ENCODE measurements around the gene PTK7.
A peak's percentile ranks its signal among the peaks of the same experiment; 100 is the strongest.

The PTK7 gene

GRCh38 chr6:43060034-43060754, 15.9 kb upstream of the PTK7 start:
- Histone ChIP-seq H4K8ac (ENCODE audit: low read length) (peak overlapping the region; percentile 94), H2BK12ac (ENCODE audit: low read length in 2 of 2) (peak overlapping the region in 1 of 2 experiments; percentile 75), H2BK120ac (ENCODE audit: low read depth, low read length) (no peak overlapping the region), H3K27me3 (ENCODE audit: control insufficient read depth in 1 of 2, insufficient read depth in 1 of 2, low read length in 2 of 2) (no peaks in the 10 kb centered on the region), H4K91ac (ENCODE audit: low read length) (peak overlapping the region; percentile 70), H3K27ac (ENCODE audit: low read length, poor library complexity, severe bottlenecking) (peak overlapping the region; percentile 45), H2BK5ac (ENCODE audit: low read depth, low read length, poor library complexity, severe bottlenecking) (peak overlapping the region; percentile 40), H3K18ac (ENCODE audit: low read depth in 1 of 2, low read length in 2 of 2) (peak overlapping the region; percentile 91 to 96), H3K4me2 (ENCODE audit: low read length, poor library complexity, severe bottlenecking) (peak overlapping the region; percentile 86), H3K36me3 (ENCODE audit: control insufficient read depth in 1 of 2, insufficient read depth in 2 of 2, low read depth in 1 of 2, low read length in 2 of 2) (peaks cover 36 to 40% of the 10 kb centered on the region in 2 experiments), H2AK5ac (ENCODE audit: low read length, severe bottlenecking) (no peak overlapping the region), H3K23ac (ENCODE audit: low read length in 2 of 2) (peak overlapping the region in 1 of 2 experiments; percentile 26), H3K9me3 (ENCODE audit: control insufficient read depth, low read length) (no peaks in the 10 kb centered on the region), H2AFZ (ENCODE audit: low read depth, low read length) (peak overlapping the region; percentile 95), H2BK15ac (ENCODE audit: low read depth, poor library complexity, severe bottlenecking) (peak overlapping the region; percentile 33), H3K4me3 (ENCODE audit: insufficient read depth in 1 of 2, low read depth in 1 of 2, low read length in 2 of 2) (peak overlapping the region; percentile 79 to 99), H3K9ac (ENCODE audit: low read length) (peak overlapping the region; percentile 99), H3K14ac (ENCODE audit: low read length in 2 of 2) (peak overlapping the region in 1 of 2 experiments; percentile 90), H3K4me1 (ENCODE audit: control insufficient read depth, insufficient read depth, low read depth, low read length) (peaks cover 11% of the 10 kb centered on the region), H3K79me1 (replicated peaks; ENCODE audit: low read length, poor library complexity, severe bottlenecking) (peaks cover 21% of the 10 kb centered on the region), H3K4ac (ENCODE audit: low read depth in 1 of 2, low read length in 2 of 2) (peak overlapping the region; percentile 73 to 89)
- 15% methylated on average over 14 of the region's 15 CpGs for WGBS
- DNase-seq: no peak

GRCh38 chr6:43060755-43061633, 15.1 kb upstream of the PTK7 start:
- peak overlapping the region in 1 of 2 experiments; percentile 99 for H3K4me3 ChIP-seq (ENCODE audit: insufficient read depth in 1 of 2, low read depth in 1 of 2, low read length in 2 of 2)
- no peak for DNase-seq
- no peak overlapping the region for H2AK5ac ChIP-seq (ENCODE audit: low read length, severe bottlenecking)
- no peak overlapping the region for H2BK12ac ChIP-seq (ENCODE audit: low read length in 2 of 2)
- H3K27ac ChIP-seq (ENCODE audit: low read length, poor library complexity, severe bottlenecking): no peak overlapping the region
- no peaks in the 10 kb centered on the region for H3K9me3 ChIP-seq (ENCODE audit: control insufficient read depth, low read length)
- H4K8ac ChIP-seq (ENCODE audit: low read length): no peak overlapping the region
- H3K4ac ChIP-seq (ENCODE audit: low read depth in 1 of 2, low read length in 2 of 2): peak overlapping the region in 1 of 2 experiments; percentile 61
- H3K14ac ChIP-seq (ENCODE audit: low read length in 2 of 2): no peak overlapping the region
- no peak overlapping the region for H3K23ac ChIP-seq (ENCODE audit: low read length in 2 of 2)
- H2BK5ac ChIP-seq (ENCODE audit: low read depth, low read length, poor library complexity, severe bottlenecking): no peak overlapping the region
- H2BK120ac ChIP-seq (ENCODE audit: low read depth, low read length): no peak overlapping the region
- H3K79me1 ChIP-seq (replicated peaks; ENCODE audit: low read length, poor library complexity, severe bottlenecking): peaks cover 17% of the 10 kb centered on the region
- peak overlapping the region; percentile 86 for H3K4me2 ChIP-seq (ENCODE audit: low read length, poor library complexity, severe bottlenecking)
- no peak overlapping the region for H2AFZ ChIP-seq (ENCODE audit: low read depth, low read length)
- no peak overlapping the region for H3K18ac ChIP-seq (ENCODE audit: low read depth in 1 of 2, low read length in 2 of 2)
- peak overlapping the region; percentile 99 for H3K9ac ChIP-seq (ENCODE audit: low read length)
- peaks cover 11% of the 10 kb centered on the region for H3K4me1 ChIP-seq (ENCODE audit: control insufficient read depth, insufficient read depth, low read depth, low read length)
- H4K91ac ChIP-seq (ENCODE audit: low read length): no peak overlapping the region
- WGBS: 88% methylated on average over 12 of the region's 12 CpGs
- H3K27me3 ChIP-seq (ENCODE audit: control insufficient read depth in 1 of 2, insufficient read depth in 1 of 2, low read length in 2 of 2): no peaks in the 10 kb centered on the region
- H3K36me3 ChIP-seq (ENCODE audit: control insufficient read depth in 1 of 2, insufficient read depth in 2 of 2, low read depth in 1 of 2, low read length in 2 of 2): peaks cover 35 to 40% of the 10 kb centered on the region in 2 experiments
- no peak overlapping the region for H2BK15ac ChIP-seq (ENCODE audit: low read depth, poor library complexity, severe bottlenecking)

GRCh38 chr6:43061861-43062260, 14.3 kb upstream of the PTK7 start:
- Histone ChIP-seq H3K36me3 (ENCODE audit: control insufficient read depth in 1 of 2, insufficient read depth in 2 of 2, low read depth in 1 of 2, low read length in 2 of 2) (peaks cover 40 to 41% of the 10 kb centered on the region in 2 experiments), H3K9ac (ENCODE audit: low read length) (no peak overlapping the region), H4K91ac (ENCODE audit: low read length) (no peak overlapping the region), H3K4ac (ENCODE audit: low read depth in 1 of 2, low read length in 2 of 2) (no peak overlapping the region), H2AK5ac (ENCODE audit: low read length, severe bottlenecking) (no peak overlapping the region), H2BK5ac (ENCODE audit: low read depth, low read length, poor library complexity, severe bottlenecking) (no peak overlapping the region), H3K27ac (ENCODE audit: low read length, poor library complexity, severe bottlenecking) (no peak overlapping the region), H3K9me3 (ENCODE audit: control insufficient read depth, low read length) (no peaks in the 10 kb centered on the region), H3K79me1 (replicated peaks; ENCODE audit: low read length, poor library complexity, severe bottlenecking) (peaks cover 17% of the 10 kb centered on the region), H3K4me1 (ENCODE audit: control insufficient read depth, insufficient read depth, low read depth, low read length) (peaks cover 11% of the 10 kb centered on the region), H2BK12ac (ENCODE audit: low read length in 2 of 2) (no peak overlapping the region), H4K8ac (ENCODE audit: low read length) (no peak overlapping the region), H3K4me2 (ENCODE audit: low read length, poor library complexity, severe bottlenecking) (no peak overlapping the region), H3K4me3 (ENCODE audit: insufficient read depth in 1 of 2, low read depth in 1 of 2, low read length in 2 of 2) (no peak overlapping the region), H3K18ac (ENCODE audit: low read depth in 1 of 2, low read length in 2 of 2) (no peak overlapping the region), H3K23ac (ENCODE audit: low read length in 2 of 2) (no peak overlapping the region), H3K14ac (ENCODE audit: low read length in 2 of 2) (no peak overlapping the region), H2BK120ac (ENCODE audit: low read depth, low read length) (no peak overlapping the region), H2BK15ac (ENCODE audit: low read depth, poor library complexity, severe bottlenecking) (no peak overlapping the region), H2AFZ (ENCODE audit: low read depth, low read length) (no peak overlapping the region), H3K27me3 (ENCODE audit: control insufficient read depth in 1 of 2, insufficient read depth in 1 of 2, low read length in 2 of 2) (no peaks in the 10 kb centered on the region)
- 57% methylated on average over 2 of the region's 2 CpGs for WGBS
- no peak for DNase-seq

- 95% methylated on average over 12 of the region's 12 CpGs for WGBS
- no peak for DNase-seq
Measured at GRCh38 chr6:43062818-43063217, 13.3 kb upstream of the PTK7 start.

More at GRCh38 chr6:43062818-43063217, 13.3 kb upstream of the PTK7 start:
- peaks cover 32 to 37% of the 10 kb centered on the region in 2 experiments for H3K36me3 ChIP-seq (ENCODE audit: control insufficient read depth in 1 of 2, insufficient read depth in 2 of 2, low read depth in 1 of 2, low read length in 2 of 2)
- no peak overlapping the region for H3K4me2 ChIP-seq (ENCODE audit: low read length, poor library complexity, severe bottlenecking)
- no peak overlapping the region for H3K27ac ChIP-seq (ENCODE audit: low read length, poor library complexity, severe bottlenecking)
- no peak overlapping the region for H2BK15ac ChIP-seq (ENCODE audit: low read depth, poor library complexity, severe bottlenecking)
- H4K8ac ChIP-seq (ENCODE audit: low read length): no peak overlapping the region
- no peaks in the 10 kb centered on the region for H3K9me3 ChIP-seq (ENCODE audit: control insufficient read depth, low read length)
- H3K27me3 ChIP-seq (ENCODE audit: control insufficient read depth in 1 of 2, insufficient read depth in 1 of 2, low read length in 2 of 2): no peaks in the 10 kb centered on the region
- no peak overlapping the region for H3K14ac ChIP-seq (ENCODE audit: low read length in 2 of 2)
- no peak overlapping the region for H3K23ac ChIP-seq (ENCODE audit: low read length in 2 of 2)
- peaks cover 17% of the 10 kb centered on the region for H3K79me1 ChIP-seq (replicated peaks; ENCODE audit: low read length, poor library complexity, severe bottlenecking)
- no peak overlapping the region for H2BK5ac ChIP-seq (ENCODE audit: low read depth, low read length, poor library complexity, severe bottlenecking)
- H2BK120ac ChIP-seq (ENCODE audit: low read depth, low read length): no peak overlapping the region
- no peak overlapping the region for H2AFZ ChIP-seq (ENCODE audit: low read depth, low read length)
- H3K4me1 ChIP-seq (ENCODE audit: control insufficient read depth, insufficient read depth, low read depth, low read length): peaks cover 11% of the 10 kb centered on the region
- no peak overlapping the region for H3K18ac ChIP-seq (ENCODE audit: low read depth in 1 of 2, low read length in 2 of 2)
- peak overlapping the region; percentile 10 for H2AK5ac ChIP-seq (ENCODE audit: low read length, severe bottlenecking)
- no peak overlapping the region for H3K4me3 ChIP-seq (ENCODE audit: insufficient read depth in 1 of 2, low read depth in 1 of 2, low read length in 2 of 2)
- no peak overlapping the region for H2BK12ac ChIP-seq (ENCODE audit: low read length in 2 of 2)
- H4K91ac ChIP-seq (ENCODE audit: low read length): no peak overlapping the region
- no peak overlapping the region for H3K9ac ChIP-seq (ENCODE audit: low read length)
- H3K4ac ChIP-seq (ENCODE audit: low read depth in 1 of 2, low read length in 2 of 2): no peak overlapping the region

Measured in mesenchymal stem cell (in vitro differentiated cells and primary cell).